HEK293 (cell line): ENCODE results near the gene GRAP2.

Experiments used
- CTCF ChIA-PET: fragments of 350-600 bp; formaldehyde crosslinking; extraction: SDS; loops from one replicate; lab custom pipeline; 2021; ENCODE audit warnings: antibody characterized with exemption; lab: Yijun Ruan, JAX
- POLR2A ChIA-PET: fragments of 300-600 bp; formaldehyde crosslinking; extraction: SDS; loops from one replicate; lab custom pipeline; 2020; ENCODE audit warnings: antibody characterized with exemption, inconsistent platforms; lab: Yijun Ruan, JAX
- H3K27ac ChIP-seq: fragments of 200-500 bp; sonication (Bioruptor generic); 2 replicates; pipeline ENCODE4 v1.5.1; 2014; ENCODE audit warnings: low read depth, low read length, control low read depth, inconsistent platforms; ENCODE audit errors: extremely low read depth
- H3K36me3 ChIP-seq, 2 experiments: fragments of 200-500 bp in 1 of 2; sonication (Bioruptor generic) in 1 of 2; 1 replicate in 1 of 2; 2 replicates in 1 of 2; pipeline ENCODE4 v1.5.1; 2014 to 2017; ENCODE audit warnings: inconsistent platforms in 2 of 2, low read length in 2 of 2; ENCODE audit not compliant: control insufficient read depth in 2 of 2, insufficient read depth in 1 of 2
- H3K4me1 ChIP-seq: fragments of 200-500 bp; sonication (Bioruptor generic); 2 replicates; pipeline ENCODE4 v1.5.1; 2014; ENCODE audit warnings: mild to moderate bottlenecking, low read length, inconsistent platforms; ENCODE audit not compliant: control insufficient read depth, insufficient read depth
- H3K4me3 ChIP-seq: 2 replicates; pipeline ENCODE4 v1.5.1; 2011; ENCODE audit warnings: low read depth, mild to moderate bottlenecking, control low read depth, low read length, moderate library complexity
- H3K9me3 ChIP-seq: fragments of 200-500 bp; sonication (Bioruptor generic); 2 replicates; pipeline ENCODE4 v1.5.1; 2014; ENCODE audit warnings: low read depth, low read length, inconsistent platforms; ENCODE audit not compliant: control insufficient read depth, insufficient read depth
- EGR2 ChIP-seq: fragments of 450-650 bp; formaldehyde crosslinking; IDR thresholded peaks from 2 replicates; pipeline ENCODE4 v1.5.1; 2016; ENCODE audit warnings: low read depth, missing biosample characterization, missing genetic modification characterization
- KLF7 ChIP-seq: fragments of 450-650 bp; formaldehyde crosslinking; IDR thresholded peaks from 2 replicates; pipeline ENCODE4 v1.5.1; 2016; ENCODE audit warnings: missing biosample characterization, missing genetic modification characterization, borderline replicate concordance
- KLF9 ChIP-seq: fragments of 450-650 bp; formaldehyde crosslinking; IDR thresholded peaks from 2 replicates; pipeline ENCODE4 v1.5.1; 2016; ENCODE audit warnings: missing biosample characterization, missing genetic modification characterization, low read depth
- PRDM10 ChIP-seq: fragments of 450-650 bp; formaldehyde crosslinking; IDR thresholded peaks from 2 replicates; pipeline ENCODE4 v1.5.1; 2016; ENCODE audit warnings: missing biosample characterization, missing genetic modification characterization
- SALL2 ChIP-seq: fragments of 450-650 bp; formaldehyde crosslinking; IDR thresholded peaks from 2 replicates; pipeline ENCODE4 v1.5.0; 2017; ENCODE audit warnings: missing biosample characterization, mild to moderate bottlenecking, missing genetic modification characterization, borderline replicate concordance
- YY2 ChIP-seq: fragments of 450-650 bp; formaldehyde crosslinking; IDR thresholded peaks from 2 replicates; pipeline ENCODE4 v1.5.1; 2016; ENCODE audit warnings: missing biosample characterization, missing genetic modification characterization
- ZFHX2 ChIP-seq: fragments of 450-650 bp; formaldehyde crosslinking; conservative IDR thresholded peaks from 2 replicates; pipeline ENCODE4 v1.5.1; 2016; ENCODE audit warnings: missing biosample characterization, missing genetic modification characterization
- ZIC2 ChIP-seq: fragments of 450-650 bp; formaldehyde crosslinking; IDR thresholded peaks from 2 replicates; pipeline ENCODE4 v1.5.1; 2016; ENCODE audit warnings: missing biosample characterization, missing genetic modification characterization
- ZNF10 ChIP-seq: fragments of 450-650 bp; formaldehyde crosslinking; IDR thresholded peaks from 2 replicates; pipeline ENCODE4 v1.5.1; 2017; ENCODE audit warnings: missing biosample characterization, missing genetic modification characterization
- ZNF37A ChIP-seq: fragments of 450-650 bp; IDR thresholded peaks from 2 replicates; pipeline ENCODE4 v1.5.1; 2018; ENCODE audit warnings: missing biosample characterization, missing genetic modification characterization
- ZNF433 ChIP-seq: fragments of 450-650 bp; formaldehyde crosslinking; IDR thresholded peaks from 2 replicates; pipeline ENCODE4 v1.5.1; 2016; ENCODE audit warnings: missing biosample characterization, missing genetic modification characterization, low read depth
- ZSCAN30 ChIP-seq: fragments of 450-650 bp; IDR thresholded peaks from 2 replicates; pipeline ENCODE4 v1.5.1; 2018; ENCODE audit warnings: missing biosample characterization, mild to moderate bottlenecking, missing genetic modification characterization, moderate library complexity
- TF ChIP-seq, protein P1 (sequence below): fragments of 450-650 bp; formaldehyde crosslinking; optimal IDR thresholded peaks from 2 replicates; pipeline ENCODE3; 2016; ENCODE audit warnings: missing biosample characterization, mild to moderate bottlenecking, missing genetic modification characterization
- TF ChIP-seq, protein P2 (sequence below): sonication (generic); formaldehyde crosslinking; IDR thresholded peaks from 2 replicates; pipeline ENCODE4 v1.8.1; 2022; ENCODE audit warnings: mild to moderate bottlenecking, moderate library complexity, missing genetic modification reagents
- TF ChIP-seq, protein P3 (sequence below): fragments of 450-650 bp; formaldehyde crosslinking; IDR thresholded peaks from 2 replicates; pipeline ENCODE4 v1.5.1; 2016; ENCODE audit warnings: missing biosample characterization, missing genetic modification characterization

Gene GRAP2

GRCh38 chr22:39979458-39979857, 78.6 kb downstream of the GRAP2 start (continued):
- no peak for TF ChIP-seq ZSCAN30 (tag by site-specific recombination)
- TF ChIP-seq, protein P1, sequence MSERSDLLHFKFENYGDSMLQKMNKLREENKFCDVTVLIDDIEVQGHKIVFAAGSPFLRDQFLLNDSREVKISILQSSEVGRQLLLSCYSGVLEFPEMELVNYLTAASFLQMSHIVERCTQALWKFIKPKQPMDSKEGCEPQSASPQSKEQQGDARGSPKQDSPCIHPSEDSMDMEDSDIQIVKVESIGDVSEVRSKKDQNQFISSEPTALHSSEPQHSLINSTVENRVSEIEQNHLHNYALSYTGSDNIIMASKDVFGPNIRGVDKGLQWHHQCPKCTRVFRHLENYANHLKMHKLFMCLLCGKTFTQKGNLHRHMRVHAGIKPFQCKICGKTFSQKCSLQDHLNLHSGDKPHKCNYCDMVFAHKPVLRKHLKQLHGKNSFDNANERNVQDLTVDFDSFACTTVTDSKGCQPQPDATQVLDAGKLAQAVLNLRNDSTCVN: no peak
- no peak for TF ChIP-seq ZNF37A (tag by site-specific recombination)
- no peak for TF ChIP-seq ZNF433
- TF ChIP-seq SALL2 (tag by site-specific recombination): no peak
- TF ChIP-seq KLF9 (tag by site-specific recombination): no peak
- no peak for TF ChIP-seq YY2 (tag by site-specific recombination)

GRCh38 chr22:39980596-39980995, 79.7 kb downstream of the GRAP2 start:
- POLR2A ChIA-PET: no interaction called here
- Histone ChIP-seq H3K4me1 (no peaks in the 10 kb centered on the region), H3K4me3 (no peak overlapping the region)
- CTCF ChIA-PET: no interaction called here
- TF ChIP-seq ZFHX2 (tag by site-specific recombination): peak; percentile 52
- TF ChIP-seq ZNF10 (tag by site-specific recombination): no peak
- TF ChIP-seq EGR2 (tag by site-specific recombination): peak; percentile 47; the same call in 1 of the 2 replicates
- TF ChIP-seq ZIC2: peak; percentile 17; the same call in 1 of the 2 replicates
- TF ChIP-seq, protein P2, sequence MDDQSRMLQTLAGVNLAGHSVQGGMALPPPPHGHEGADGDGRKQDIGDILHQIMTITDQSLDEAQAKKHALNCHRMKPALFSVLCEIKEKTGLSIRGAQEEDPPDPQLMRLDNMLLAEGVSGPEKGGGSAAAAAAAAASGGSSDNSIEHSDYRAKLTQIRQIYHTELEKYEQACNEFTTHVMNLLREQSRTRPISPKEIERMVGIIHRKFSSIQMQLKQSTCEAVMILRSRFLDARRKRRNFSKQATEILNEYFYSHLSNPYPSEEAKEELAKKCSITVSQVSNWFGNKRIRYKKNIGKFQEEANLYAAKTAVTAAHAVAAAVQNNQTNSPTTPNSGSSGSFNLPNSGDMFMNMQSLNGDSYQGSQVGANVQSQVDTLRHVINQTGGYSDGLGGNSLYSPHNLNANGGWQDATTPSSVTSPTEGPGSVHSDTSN (CRISPR knock-in tag): no peak
- TF ChIP-seq KLF7 (tag by site-specific recombination): no peak
- TF ChIP-seq, protein P3, sequence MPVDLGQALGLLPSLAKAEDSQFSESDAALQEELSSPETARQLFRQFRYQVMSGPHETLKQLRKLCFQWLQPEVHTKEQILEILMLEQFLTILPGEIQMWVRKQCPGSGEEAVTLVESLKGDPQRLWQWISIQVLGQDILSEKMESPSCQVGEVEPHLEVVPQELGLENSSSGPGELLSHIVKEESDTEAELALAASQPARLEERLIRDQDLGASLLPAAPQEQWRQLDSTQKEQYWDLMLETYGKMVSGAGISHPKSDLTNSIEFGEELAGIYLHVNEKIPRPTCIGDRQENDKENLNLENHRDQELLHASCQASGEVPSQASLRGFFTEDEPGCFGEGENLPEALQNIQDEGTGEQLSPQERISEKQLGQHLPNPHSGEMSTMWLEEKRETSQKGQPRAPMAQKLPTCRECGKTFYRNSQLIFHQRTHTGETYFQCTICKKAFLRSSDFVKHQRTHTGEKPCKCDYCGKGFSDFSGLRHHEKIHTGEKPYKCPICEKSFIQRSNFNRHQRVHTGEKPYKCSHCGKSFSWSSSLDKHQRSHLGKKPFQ (tag by site-specific recombination): no peak
- TF ChIP-seq, all 188 proteins: peak for 3
- Histone ChIP-seq H3K27ac (no peak overlapping the region), H3K36me3 (no peaks in the 10 kb centered on the region), H3K9me3 (no peaks in the 10 kb centered on the region)

- TF ChIP-seq EGR2 (tag by site-specific recombination): 0 out of 2 replicates have a peak, but pooled peaks have one; percentile 21
- no peak for TF ChIP-seq PRDM10 (tag by site-specific recombination)
- TF ChIP-seq, all 188 proteins: peak for 1
- ChIA-PET POLR2A (no interaction called here), CTCF (interaction anchor here (1.0 to 1.1 kb wide), 2 partner anchors 18 to 51 kb away, joined by 3 read pairs; no protein-coding TSS in a partner anchor)
- H3K27ac ChIP-seq: no peak overlapping the region
- H3K9me3 ChIP-seq: no peaks in the 10 kb centered on the region
- no peak overlapping the region for H3K4me3 ChIP-seq
- no peaks in the 10 kb centered on the region for H3K4me1 ChIP-seq
- H3K36me3 ChIP-seq: no peaks in the 10 kb centered on the region
Observed at GRCh38 chr22:39983346-39983745, 82.5 kb downstream of the GRAP2 start.
